Subcutaneous adipose tissue (tissue), 4 donors: ENCODE results near the gene CMSS1. TPM values are rescaled to one million over a fixed set of nuclear protein-coding genes. Genes with fewer than 3 reads are reported as not detected.

ENCODE experiments used
- total RNA-seq, 4 donors: library from RNA; depleted of rRNA; stranded (reverse); fragments of >200 nt; gene quantifications; one replicate each; pipeline ENCODE4 v1.1.0, GENCODE V29; 2016
- TF ChIP-seq, protein P1 (sequence below): fragments of 450-650 bp; IDR thresholded peaks from one replicate; pipeline ENCODE4 v1.5.1; 2016; ENCODE audit warnings: low read depth, mild to moderate bottlenecking, control low read depth, antibody characterized with exemption, moderate library complexity

CMSS1 gene
- total RNA-seq, 4 donors from 2014 or later = 9.9 to 32.1 (median 19.1) TPM

DNA sequence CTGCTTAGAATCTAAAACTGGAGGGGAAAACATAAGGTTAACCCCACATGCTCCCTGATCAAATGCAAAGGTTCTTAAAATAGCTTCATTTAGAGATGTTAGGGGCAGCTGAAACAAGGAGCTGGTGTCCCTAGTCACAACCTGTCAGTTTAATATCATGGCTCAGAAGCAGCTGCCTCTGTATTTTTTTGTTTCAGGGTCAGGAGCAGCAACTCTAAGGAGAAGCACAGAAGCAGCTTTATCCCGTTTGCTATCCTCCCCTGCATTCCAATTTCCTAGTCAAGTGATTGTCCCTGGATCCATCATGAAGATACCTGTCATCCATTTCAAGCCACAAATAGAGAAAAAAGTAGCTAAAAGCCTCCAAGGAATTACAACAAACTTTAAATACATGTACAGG is 292.5 kb downstream of the CMSS1 start:
- TF ChIP-seq, protein P1, sequence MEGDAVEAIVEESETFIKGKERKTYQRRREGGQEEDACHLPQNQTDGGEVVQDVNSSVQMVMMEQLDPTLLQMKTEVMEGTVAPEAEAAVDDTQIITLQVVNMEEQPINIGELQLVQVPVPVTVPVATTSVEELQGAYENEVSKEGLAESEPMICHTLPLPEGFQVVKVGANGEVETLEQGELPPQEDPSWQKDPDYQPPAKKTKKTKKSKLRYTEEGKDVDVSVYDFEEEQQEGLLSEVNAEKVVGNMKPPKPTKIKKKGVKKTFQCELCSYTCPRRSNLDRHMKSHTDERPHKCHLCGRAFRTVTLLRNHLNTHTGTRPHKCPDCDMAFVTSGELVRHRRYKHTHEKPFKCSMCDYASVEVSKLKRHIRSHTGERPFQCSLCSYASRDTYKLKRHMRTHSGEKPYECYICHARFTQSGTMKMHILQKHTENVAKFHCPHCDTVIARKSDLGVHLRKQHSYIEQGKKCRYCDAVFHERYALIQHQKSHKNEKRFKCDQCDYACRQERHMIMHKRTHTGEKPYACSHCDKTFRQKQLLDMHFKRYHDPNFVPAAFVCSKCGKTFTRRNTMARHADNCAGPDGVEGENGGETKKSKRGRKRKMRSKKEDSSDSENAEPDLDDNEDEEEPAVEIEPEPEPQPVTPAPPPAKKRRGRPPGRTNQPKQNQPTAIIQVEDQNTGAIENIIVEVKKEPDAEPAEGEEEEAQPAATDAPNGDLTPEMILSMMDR = no peak

DNA sequence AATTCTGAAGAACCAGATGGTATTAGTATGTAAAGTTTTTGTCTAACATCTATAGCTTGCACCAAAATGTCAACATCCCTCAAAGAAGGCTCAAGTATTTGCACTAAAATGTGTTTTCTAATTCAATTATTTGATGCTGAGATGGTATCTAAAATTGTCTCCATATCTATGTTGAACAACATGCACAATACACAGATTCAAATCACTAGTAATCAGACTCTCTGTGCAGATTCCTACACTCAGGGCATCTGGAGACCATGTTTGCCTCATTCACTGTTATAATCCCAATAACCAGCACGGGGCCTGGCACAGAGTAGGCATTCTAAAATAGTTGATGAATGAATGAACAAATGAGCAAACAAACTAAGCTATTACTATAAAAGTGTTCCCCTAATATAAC is 294.1 kb downstream of the CMSS1 start:
- TF ChIP-seq, protein P1 = no peak

DNA sequence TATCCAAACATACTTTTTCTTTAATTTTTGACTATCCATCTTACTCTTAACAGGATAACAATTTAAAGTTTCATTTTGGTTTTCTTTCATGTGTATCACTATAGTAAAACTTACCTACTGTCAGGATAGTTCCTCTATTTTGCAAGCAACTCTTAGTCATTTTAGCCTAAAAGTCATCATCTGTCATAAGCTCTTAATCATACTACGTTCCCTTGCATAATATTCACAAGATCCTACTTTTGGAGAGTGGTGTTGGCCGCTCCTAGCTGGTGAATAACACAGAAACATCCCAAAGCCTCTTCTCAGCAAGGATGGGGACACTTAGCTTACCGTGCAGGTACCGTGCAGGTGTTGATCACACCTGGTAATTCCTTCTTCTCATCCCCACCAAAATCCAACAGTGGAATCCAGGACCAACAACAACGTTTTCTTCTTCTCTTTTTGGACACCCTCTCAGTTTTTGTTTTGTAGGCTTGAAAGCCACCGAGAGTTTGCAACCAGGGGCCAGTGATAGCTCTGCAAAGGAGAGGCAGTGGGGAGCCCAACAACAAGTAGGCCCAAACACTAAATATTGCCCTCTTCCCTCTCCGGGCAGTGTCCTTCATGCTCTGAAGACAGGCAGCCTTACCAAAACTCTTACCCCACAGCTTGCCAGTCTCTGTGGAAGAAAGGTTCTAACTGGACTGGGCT is 296.2 kb downstream of the CMSS1 start:
- TF ChIP-seq, protein P1 = no peak

DNA sequence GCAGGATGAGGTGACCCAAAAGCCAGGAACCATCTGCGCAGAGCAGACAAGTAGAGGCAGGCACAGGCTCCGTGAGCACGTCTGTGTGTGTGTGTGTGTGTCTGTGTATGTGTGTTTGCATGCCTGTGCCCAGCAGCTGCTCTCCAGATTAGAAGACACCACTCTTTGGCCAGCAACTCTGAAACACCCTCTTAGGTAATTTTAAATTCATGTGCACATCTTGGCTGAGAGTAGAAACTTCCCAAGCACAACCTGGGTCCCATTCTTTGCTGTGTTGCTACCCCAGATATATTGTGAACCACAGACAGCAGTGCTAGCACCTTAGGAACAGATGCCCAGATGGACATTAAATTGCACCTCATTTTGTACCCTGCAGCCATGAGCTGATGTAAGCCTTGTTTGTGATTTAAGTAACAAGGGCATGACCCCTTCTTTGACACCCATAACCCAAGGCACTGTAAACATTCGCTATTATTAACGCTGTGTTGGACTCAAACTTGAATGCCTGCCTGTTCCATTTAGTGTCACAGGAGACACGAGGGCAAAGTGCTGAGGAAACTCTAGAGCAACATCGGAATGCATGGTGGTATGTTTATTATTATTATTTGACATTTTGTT is 296.9 kb downstream of the CMSS1 start, which contains the start of gene FILIP1L:
Gene FILIP1L, minus strand, starts transcription at position 89 of the 618 bp plus-strand sequence.
- TF ChIP-seq, protein P1 = no peak

- TF ChIP-seq, protein P1 = no peak
These were observed 299.4 kb downstream of the CMSS1 start for GRCh38 chr3:100117093-100117492.

GRCh38 chr3:100120012-100120411 is 302.4 kb downstream of the CMSS1 start:
- TF ChIP-seq, protein P1 = no peak

- TF ChIP-seq, protein P1 = no peak
These were observed 303.0 kb downstream of the CMSS1 start for GRCh38 chr3:100120693-100121092.
